PC-3 (cell line): ENCODE measurements around the gene HMGXB3.

Experiments
- CTCF ChIP-seq: fragments of 300-600 bp; sonication (generic); conservative IDR thresholded peaks from 2 replicates; pipeline ENCODE4 v1.5.1; 2017; ENCODE audit warnings: antibody characterized with exemption, low read depth, mild to moderate bottlenecking, low read length
- EZH2phosphoT487 ChIP-seq: fragments of 300-600 bp; sonication (generic); IDR thresholded peaks from 2 replicates; pipeline ENCODE4 v1.6.1; 2018; ENCODE audit warnings: mild to moderate bottlenecking, antibody characterized with exemption, low read length, borderline replicate concordance

GRCh38 chr5:149959406-149960236, 40.9 kb upstream of the HMGXB3 start:
- TF ChIP-seq CTCF: peak; percentile 97
- no peak for TF ChIP-seq EZH2phosphoT487
